Stimulated activated CD8-positive, alpha-beta memory T cell treated with anti-CD3 and anti-CD28 coated beads, Interleukin-4, amount 100 ng/mL, for 48 hours (primary cell): ENCODE results near the gene HPCAL1.
"Not testable (repeated sequence)": the region's sequence is repeated elsewhere in the genome, so short reads cannot be mapped to it uniquely, and the experiment has no call there.

Source experiments
- DNase-seq: peaks from one replicate; pipeline ENCODE4 v3.0.0-alpha.2; 2020

Gene HPCAL1

GRCh38 chr2:10302479-10303180 lies at the start of gene HPCAL1:
TSS of gene HPCAL1 (plus strand) at chr2:10302904. CDS start at chr2:10419758, 116,854 bp downstream.
- DNase-seq: peak; percentile 91

- DNase-seq: no peak
Measured at GRCh38 chr2:10253596-10254372, 48.9 kb upstream of the HPCAL1 start.

- no peak for DNase-seq
Measured at GRCh38 chr2:10254373-10255188, 48.1 kb upstream of the HPCAL1 start.

- no peak for DNase-seq
Measured at GRCh38 chr2:10255189-10256030, 47.3 kb upstream of the HPCAL1 start.

GRCh38 chr2:10256031-10256514 lies 46.6 kb upstream of the HPCAL1 start:
- DNase-seq: no peak

- DNase-seq: no peak
Measured at GRCh38 chr2:10256515-10257031, 46.1 kb upstream of the HPCAL1 start.

GRCh38 chr2:10257036-10257435 lies 45.7 kb upstream of the HPCAL1 start:
- DNase-seq: no peak

GRCh38 chr2:10257500-10258147 lies 45.1 kb upstream of the HPCAL1 start:
- no peak for DNase-seq

GRCh38 chr2:10258326-10258725 lies 44.4 kb upstream of the HPCAL1 start:
- DNase-seq: no peak

- no peak for DNase-seq
Measured at GRCh38 chr2:10258726-10259125, 44.0 kb upstream of the HPCAL1 start.

GRCh38 chr2:10260130-10260529 lies 42.6 kb upstream of the HPCAL1 start:
- DNase-seq: no peak

GRCh38 chr2:10263526-10263925 lies 39.2 kb upstream of the HPCAL1 start:
- not testable (repeated sequence) for DNase-seq

- no peak for DNase-seq
Measured at GRCh38 chr2:10264506-10265328, 38.0 kb upstream of the HPCAL1 start.

GRCh38 chr2:10265329-10266132 lies 37.2 kb upstream of the HPCAL1 start:
- no peak for DNase-seq

- no peak for DNase-seq
Measured at GRCh38 chr2:10266133-10266620, 36.5 kb upstream of the HPCAL1 start.

GRCh38 chr2:10267036-10267435 lies 35.7 kb upstream of the HPCAL1 start:
- DNase-seq: no peak

- no peak for DNase-seq
Measured at GRCh38 chr2:10267551-10268465, 34.9 kb upstream of the HPCAL1 start.

- no peak for DNase-seq
Measured at GRCh38 chr2:10269291-10269690, 33.4 kb upstream of the HPCAL1 start.
